GM12801 (cell line): ENCODE results near the gene NBEAL1.

Experiments used
- CTCF ChIP-seq: IDR thresholded peaks from one replicate; pipeline ENCODE4 v1.5.1; 2011; ENCODE audit warnings: control low read depth; ENCODE audit not compliant: insufficient read length; ENCODE audit errors: extremely low read depth

Gene NBEAL1

GRCh38 chr2:203003716-203004115, 11.0 kb upstream of the NBEAL1 start:
- no peak for TF ChIP-seq CTCF

- TF ChIP-seq CTCF: no peak
Observed at GRCh38 chr2:203016716-203017115, 2.0 kb downstream of the NBEAL1 start.

DNA sequence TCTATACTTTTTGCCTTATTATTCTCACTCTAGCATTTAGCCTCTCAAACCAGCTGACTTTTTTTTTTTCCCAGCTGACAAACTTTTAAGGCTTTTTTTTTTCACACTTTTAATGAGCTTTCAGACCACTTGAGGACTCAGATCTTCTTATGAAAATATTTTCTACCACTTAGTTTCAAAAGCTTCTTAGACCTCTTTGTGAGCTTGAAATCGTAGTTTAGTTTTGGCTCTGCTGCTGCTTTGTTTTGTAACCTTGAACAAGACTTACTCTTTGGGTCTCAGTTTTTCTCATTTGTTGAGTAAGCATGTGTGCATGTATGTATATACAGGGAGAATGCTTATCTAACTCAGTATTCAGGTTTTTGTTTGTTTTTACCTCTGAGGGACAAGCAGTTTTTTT, 3.5 kb downstream of the NBEAL1 start:
- no peak for TF ChIP-seq CTCF

DNA sequence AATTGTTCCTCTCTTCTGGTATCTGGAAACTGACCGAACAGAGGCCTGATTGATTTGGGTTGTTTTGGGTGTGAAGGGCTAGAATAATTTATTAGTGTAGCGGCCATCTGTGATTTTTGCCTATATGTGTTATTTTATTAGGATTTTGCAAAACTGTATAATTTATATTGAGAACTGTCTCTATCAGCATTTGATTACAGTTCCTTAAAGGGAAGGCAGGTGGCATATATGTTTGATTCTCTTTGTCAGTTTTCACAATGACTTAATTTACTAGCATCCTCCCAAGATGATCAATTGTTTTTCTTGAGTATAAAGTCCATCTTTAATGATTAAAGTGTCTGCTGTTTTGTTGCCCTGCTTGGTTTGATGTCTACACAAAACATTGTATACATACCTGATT, 4.5 kb downstream of the NBEAL1 start:
- no peak for TF ChIP-seq CTCF

- TF ChIP-seq CTCF: no peak
Observed at GRCh38 chr2:203021991-203022390, 7.3 kb downstream of the NBEAL1 start.

DNA sequence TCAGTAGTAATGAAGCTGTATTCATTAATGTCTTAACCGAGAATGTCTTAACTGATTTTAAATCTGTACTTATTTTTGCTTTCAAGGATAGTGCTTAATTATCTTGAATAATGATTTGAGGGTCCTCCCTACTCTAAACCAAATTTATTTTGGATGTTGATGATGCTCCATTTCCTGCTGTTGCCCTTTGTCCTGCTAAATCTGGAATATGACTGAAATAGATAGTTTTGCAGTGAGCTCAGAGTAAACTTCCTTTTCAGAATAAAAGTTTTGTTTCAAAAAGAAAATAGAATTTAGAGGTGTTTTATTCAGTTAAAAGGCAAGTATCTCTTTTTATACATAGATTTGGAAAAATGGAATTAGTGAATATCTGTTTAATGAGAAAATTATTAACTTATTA, 8.1 kb downstream of the NBEAL1 start:
- no peak for TF ChIP-seq CTCF

- TF ChIP-seq CTCF: no peak
Observed at GRCh38 chr2:203025592-203025991, 10.9 kb downstream of the NBEAL1 start.

- no peak for TF ChIP-seq CTCF
Observed at GRCh38 chr2:203030545-203030944, 15.9 kb downstream of the NBEAL1 start.
